Measurements from ENCODE around the gene PACSIN1. TPM values are rescaled to one million over a fixed set of nuclear protein-coding genes. Genes with fewer than 3 reads are reported as not detected.

Gene PACSIN1
- total RNA-seq, 1 donor from 2014 or later = 11.3 TPM

DNA sequence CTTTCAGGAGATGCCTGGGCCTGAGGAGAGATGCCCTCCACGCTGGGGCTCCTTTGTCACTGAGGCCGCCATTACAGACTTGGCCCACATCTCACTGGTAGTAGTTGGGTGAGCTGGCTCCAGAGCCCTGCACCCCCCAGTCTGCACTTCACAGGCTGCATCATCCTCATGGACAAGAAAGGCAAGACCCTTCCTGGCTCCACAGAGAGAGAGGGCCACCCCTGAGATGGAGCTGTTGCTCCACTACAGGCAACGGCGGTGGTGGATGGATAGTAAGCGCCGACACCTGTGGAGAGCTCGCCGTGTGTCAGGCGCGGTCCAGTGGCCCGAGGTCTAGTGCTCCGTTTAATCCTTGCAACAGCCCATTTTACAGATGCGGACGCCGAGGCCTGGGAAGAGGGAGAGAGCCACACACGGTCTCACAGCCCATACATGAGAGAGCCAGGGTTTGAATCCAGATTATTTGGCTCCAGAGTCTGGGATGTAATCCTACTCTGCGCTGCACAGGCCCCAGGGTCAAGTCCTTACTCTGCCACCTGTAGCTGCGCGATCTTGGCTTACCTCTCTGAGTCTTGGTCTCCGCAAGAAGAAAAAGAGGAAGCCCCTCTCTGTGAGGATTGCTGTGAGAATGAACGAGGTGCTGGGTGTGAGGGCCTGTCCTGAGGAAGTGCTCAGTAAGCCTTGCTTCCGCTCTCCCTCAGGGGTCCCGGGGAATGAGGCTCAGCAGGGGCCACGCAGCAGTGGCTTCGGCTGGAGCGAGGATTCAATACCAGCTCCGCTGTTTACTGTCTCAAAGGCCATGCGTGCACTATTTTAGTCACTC, 55.8 kb downstream of the PACSIN1 start:
- DNase-seq (peak; percentile 34), ATAC-seq (ENCODE audit: poor library complexity) (no peak)
- intact Hi-C loops (cut with DNase I) = no loop called here

DNA sequence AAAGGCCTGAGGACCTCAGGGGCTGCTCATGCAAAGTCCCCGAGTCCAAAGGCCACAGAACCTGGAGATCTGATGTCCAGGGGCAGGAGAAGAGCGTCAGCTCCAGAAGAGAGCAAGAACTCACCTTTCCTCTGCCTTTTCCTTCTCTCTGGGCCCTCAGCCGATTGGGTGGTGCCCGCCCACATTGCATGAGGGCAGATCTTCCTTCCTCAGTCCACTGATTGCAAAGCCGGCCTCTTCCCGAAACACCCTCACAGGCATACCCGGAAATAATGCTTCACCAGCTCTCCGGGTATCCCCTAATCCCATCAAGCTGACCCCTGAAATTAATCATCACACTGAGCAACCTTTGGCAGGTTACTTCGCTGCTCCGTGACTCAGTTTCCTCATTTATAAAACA, 56.9 kb downstream of the PACSIN1 start:
- intact Hi-C loops (cut with DNase I) = no loop called here
- ATAC-seq (ENCODE audit: poor library complexity) (no peak), DNase-seq (peak; percentile 2)

DNA sequence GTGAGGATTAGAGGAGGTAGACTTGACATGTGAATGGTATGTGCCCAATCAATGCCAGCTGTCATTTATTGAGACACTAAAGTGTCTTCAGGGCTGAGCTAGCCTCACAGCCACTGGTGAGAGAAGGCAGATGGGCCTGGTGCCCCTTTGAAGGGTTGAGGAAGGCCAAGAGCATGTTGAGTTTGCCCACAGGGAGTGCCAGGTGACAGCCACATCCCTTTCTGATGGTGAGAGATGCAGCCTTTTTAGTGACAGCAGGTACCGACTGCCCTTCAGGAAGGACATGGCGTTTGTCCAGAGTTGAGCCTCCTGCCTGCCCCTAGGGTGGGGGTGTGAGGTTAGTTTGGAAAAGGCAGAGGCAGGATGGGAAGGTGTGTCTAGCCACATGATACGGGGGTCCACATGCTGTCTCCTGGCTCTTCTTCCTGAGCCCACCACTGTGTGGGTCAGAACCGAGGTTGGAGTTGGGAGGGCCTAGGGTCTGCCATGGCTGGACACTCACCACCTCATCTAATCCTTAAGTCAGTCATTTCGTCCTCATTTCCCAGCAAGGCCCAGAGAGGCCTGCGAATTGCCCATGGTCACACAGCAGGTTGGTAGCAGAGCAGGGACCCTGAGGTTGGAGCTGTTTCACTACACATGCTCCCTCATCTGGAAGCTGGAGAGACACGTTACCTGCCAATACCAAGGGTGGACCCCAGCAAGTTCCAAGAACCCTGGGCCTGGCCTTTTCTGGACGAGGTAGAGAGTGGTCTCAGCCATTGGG, 57.7 kb downstream of the PACSIN1 start:
- intact Hi-C loops (cut with DNase I) = no loop called here
- ATAC-seq (ENCODE audit: poor library complexity) (no peak), DNase-seq (no peak)

- DNase-seq = no peak
- intact Hi-C loops (cut with DNase I) = no loop called here
- no peak for ATAC-seq (ENCODE audit: poor library complexity)
These were observed 58.6 kb downstream of the PACSIN1 start for GRCh38 chr6:34524499-34524898.

GRCh38 chr6:34524971-34525370, 59.1 kb downstream of the PACSIN1 start:
- no peak for ATAC-seq (ENCODE audit: poor library complexity)
- intact Hi-C loops (cut with DNase I) = no loop called here
- no peak for DNase-seq

- no peak for ATAC-seq (ENCODE audit: poor library complexity)
- intact Hi-C loops (cut with DNase I) = loop anchor here (2.0 kb wide), 1 partner anchor 83 kb away; no protein-coding TSS in a partner anchor
- DNase-seq = peak; percentile 30
These were observed 59.7 kb downstream of the PACSIN1 start for GRCh38 chr6:34525431-34526175.

DNA sequence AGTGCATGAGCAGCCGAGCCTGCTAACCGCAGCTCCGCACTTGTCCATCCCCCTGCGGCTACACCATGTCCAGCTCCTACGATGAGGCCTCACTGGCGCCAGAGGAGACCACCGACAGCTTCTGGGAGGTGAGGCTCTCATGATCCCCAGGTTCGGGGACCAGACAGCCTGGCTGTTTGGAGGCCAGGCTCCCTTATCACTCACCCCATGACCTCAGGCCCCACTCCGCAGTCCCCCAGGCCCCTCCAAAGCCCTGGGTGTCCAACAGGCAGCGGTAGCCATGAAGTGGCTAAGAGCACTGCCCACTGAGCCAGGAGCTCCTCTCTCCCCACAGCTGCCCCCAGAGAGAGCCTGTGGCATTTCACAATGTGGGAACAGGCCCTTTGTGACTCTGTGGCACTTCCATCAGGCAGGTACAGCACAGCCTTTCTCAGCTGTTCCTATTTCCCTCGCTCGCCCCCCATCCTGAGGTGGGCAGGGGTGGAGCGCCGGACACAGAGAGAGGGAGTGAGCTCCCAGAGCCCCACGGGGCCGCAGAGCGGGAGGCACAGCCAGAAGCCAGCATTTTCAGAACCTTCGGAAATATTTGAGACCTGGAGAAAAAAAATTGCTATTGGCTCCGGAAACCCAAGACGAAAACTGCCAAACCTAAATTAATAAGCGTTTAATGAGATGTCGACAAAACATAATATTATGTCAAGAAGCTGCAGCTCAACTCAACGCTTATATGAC, 60.5 kb downstream of the PACSIN1 start:
- no peak for ATAC-seq (ENCODE audit: poor library complexity)
- no peak for DNase-seq

DNA sequence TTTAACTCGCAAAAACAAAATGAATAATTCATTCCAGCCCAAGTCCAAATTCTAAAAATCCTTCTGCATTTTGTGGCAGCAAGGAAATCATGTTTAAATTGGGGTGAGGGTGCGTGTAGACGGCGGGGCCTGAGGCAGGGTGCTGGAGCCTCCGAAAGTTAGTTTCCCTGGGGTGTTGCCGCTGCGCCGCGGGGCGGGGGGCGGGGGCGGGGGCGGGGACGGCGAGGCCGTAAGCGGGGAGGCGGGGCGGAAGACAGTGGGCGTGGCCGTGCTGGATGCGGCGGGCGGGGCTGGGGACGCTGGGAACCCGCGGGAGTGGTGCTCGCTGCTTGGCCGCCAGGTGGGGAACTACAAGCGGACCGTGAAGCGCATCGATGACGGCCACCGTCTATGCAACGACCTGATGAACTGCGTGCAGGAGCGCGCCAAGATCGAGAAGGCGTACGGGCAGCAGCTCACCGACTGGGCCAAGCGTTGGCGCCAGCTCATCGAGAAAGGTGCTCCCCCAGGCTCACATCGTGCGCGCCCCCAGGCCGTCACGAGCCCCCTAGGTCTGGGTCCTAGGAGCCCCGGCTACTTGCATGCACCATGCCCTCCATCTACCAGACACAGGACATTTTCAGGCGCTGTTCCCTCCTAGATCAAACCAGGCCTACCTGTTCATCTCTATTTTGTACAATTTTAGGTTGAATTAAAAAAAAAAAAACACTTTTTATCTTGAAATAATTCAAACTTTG, 61.3 kb downstream of the PACSIN1 start:
- intact Hi-C loops (cut with DNase I) = loop anchor here (2.0 kb wide), 1 partner anchor 82 kb away; no protein-coding TSS in a partner anchor
- ATAC-seq (ENCODE audit: poor library complexity) (peak; percentile 98), DNase-seq (peak; percentile 98)

More for the DNA sequence above, 60.5 kb downstream of the PACSIN1 start:
- intact Hi-C loops (cut with DNase I) = loop anchor here (2.0 kb wide), 1 partner anchor 82 kb away; no protein-coding TSS in a partner anchor

DNA sequence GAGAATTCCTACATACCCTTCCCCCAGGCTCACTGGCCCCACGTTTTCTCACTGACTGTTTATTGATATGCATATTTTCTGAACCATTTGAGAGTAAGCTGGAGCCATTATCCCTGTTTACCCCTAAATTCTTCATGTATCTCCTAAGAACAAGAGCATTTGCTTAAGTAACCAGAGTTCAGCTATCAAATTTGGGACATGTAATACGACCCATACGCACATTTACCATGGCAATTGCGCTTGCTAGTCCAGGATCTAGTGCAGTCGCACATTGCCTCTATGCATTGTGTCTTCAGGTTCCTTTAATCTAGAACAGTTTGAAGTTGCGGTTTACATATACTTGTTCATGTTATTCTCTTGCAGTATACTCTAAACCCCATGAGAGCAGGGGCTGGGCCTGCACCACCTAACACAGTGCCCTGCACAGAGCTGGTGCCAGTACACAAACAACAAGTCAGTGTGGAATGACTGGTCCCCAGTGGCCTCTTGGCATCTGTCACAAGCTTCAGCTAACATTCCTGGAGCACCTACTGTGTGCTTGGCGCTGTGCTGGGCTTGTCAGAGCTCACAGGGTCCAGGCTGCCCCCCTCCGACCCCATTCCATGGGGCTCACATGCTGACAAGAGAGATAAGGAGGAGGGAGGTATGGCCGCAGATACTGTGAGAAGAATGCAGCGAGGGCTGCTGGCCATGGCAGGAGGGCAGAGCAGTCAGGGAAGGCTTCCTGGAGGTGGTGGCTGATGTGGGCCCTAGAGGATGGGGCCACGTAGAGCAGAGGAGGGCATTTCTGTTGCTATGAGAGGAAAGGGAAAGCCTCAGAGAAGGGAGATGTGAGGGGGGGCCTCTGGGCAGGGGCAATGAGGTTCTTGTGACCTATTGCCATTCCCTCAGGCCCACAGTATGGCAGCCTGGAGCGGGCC, 62.1 kb downstream of the PACSIN1 start:
- DNase-seq = peak; percentile 21
- intact Hi-C loops (cut with DNase I) = loop anchor here (2.0 kb wide), 1 partner anchor 81 kb away; no protein-coding TSS in a partner anchor
- no peak for ATAC-seq (ENCODE audit: poor library complexity)

DNA sequence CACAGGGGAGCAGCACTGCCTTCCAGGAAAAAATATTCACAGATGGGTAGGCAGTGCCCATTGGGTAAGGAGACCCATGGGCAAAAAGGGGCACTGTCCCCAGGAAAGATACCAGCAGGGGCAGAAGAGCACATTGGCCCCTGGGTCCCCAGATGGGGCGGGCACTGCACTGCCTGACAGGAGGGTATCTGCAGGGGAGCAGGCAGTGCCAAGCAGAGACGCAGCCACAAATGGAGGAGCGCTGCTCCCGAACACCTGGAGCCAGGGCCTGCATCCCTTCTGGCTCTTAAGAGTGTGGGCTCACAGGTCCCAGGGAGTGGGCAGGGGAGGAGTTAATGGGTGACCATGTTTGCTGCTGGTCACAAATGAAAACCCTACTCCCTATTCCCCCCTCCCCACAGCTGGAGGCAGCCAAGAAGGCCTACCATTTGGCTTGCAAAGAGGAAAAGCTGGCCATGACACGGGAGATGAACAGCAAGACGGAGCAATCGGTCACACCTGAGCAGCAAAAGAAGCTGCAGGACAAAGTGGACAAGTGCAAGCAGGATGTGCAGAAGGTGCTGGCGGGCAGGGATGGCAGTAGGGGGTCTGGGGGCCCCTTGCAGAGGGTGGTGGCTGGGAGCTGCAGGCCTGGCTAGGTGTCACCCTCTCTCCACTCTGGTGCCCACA, 63.3 kb downstream of the PACSIN1 start:
- no peak for ATAC-seq (ENCODE audit: poor library complexity)
- intact Hi-C loops (cut with DNase I) = no loop called here

DNA sequence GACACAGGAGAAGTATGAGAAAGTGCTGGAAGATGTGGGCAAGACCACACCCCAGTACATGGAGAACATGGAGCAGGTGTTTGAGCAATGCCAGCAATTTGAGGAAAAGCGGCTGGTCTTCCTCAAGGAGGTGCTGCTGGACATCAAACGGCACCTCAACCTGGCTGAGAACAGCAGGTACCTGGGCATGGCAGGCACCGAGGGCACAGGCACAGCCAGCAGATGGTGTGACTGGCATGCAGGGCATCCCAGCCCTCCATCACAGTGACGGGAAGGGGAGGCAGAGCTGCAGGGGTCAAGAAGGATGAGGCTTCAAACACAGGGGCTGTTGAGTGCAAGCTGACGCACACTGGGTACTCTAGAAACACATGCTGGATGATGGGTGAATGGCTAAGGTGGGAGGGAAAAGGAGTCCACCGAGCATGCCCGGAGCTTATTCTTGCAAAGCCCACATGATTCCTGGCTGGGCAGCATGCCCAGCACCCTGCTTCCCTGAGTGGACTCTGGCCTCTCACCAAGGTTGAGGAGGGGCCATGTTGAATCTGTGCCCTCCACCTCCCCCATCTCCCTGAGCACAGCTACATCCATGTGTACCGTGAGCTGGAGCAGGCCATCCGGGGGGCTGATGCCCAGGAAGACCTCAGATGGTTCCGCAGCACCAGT, 63.9 kb downstream of the PACSIN1 start:
- peak; percentile 61 for DNase-seq

More for the DNA sequence above, 63.3 kb downstream of the PACSIN1 start:
- DNase-seq = no peak

GRCh38 chr6:34530753-34531365, 65.0 kb downstream of the PACSIN1 start:
- intact Hi-C loops (cut with DNase I) = no loop called here
- ATAC-seq (ENCODE audit: poor library complexity) (no peak), DNase-seq (no peak)

More for the DNA sequence above, 63.9 kb downstream of the PACSIN1 start:
- ATAC-seq (ENCODE audit: poor library complexity) = no peak
- intact Hi-C loops (cut with DNase I) = no loop called here

GRCh38 chr6:34531580-34532201, 65.8 kb downstream of the PACSIN1 start:
- ATAC-seq (ENCODE audit: poor library complexity) (no peak), DNase-seq (peak; percentile 61)
- intact Hi-C loops (cut with DNase I) = no loop called here

GRCh38 chr6:34532230-34532629, 66.4 kb downstream of the PACSIN1 start:
- ATAC-seq (ENCODE audit: poor library complexity) (no peak), DNase-seq (no peak)
- intact Hi-C loops (cut with DNase I) = no loop called here

GRCh38 chr6:34534146-34534545, 68.3 kb downstream of the PACSIN1 start:
- DNase-seq (no peak), ATAC-seq (ENCODE audit: poor library complexity) (no peak)
- intact Hi-C loops (cut with DNase I) = no loop called here
